PC-3 (cell line): ENCODE measurements around the gene MAD1L1. TPM values are rescaled to one million over a fixed set of nuclear protein-coding genes. Genes with fewer than 3 reads are reported as not detected.

Experiments used
- ATAC-seq: fragments of 200-7000 bp; cut with Tn5 transposase; 2 replicates; pipeline ENCODE4 v1.9.1; 2020; ENCODE audit warnings: mild to moderate bottlenecking, moderate library complexity
- BruUV-seq: library from RNA; stranded (reverse); fragments of 400-500 nt; replicated peaks from 2 replicates; lab custom pipeline; 2021; lab: Mats Ljungman, UMichigan
- CTCF ChIA-PET: fragments of 300-600 bp; sonication (Branson Sonifier 250); formaldehyde crosslinking; loops from one replicate; lab custom pipeline; 2022; ENCODE audit warnings: antibody characterized with exemption; lab: Charles Lee
- POLR2A ChIA-PET: fragments of 300-600 bp; sonication (Branson Sonifier 250); formaldehyde crosslinking; loops from one replicate; lab custom pipeline; 2022; ENCODE audit warnings: antibody characterized with exemption; ENCODE audit not compliant: unreplicated experiment; lab: Charles Lee
- DNase-seq: peaks from one replicate; pipeline ENCODE4 v3.0.0-alpha.2; 2015
- H2AFZ ChIP-seq: fragments of 300-600 bp; sonication (generic); 2 replicates; pipeline ENCODE4 v1.6.0; 2016; ENCODE audit warnings: antibody characterized with exemption, low read length
- H3F3A ChIP-seq: fragments of 300-600 bp; sonication (generic); one replicate; pipeline ENCODE4 v1.6.0; 2017; ENCODE audit warnings: antibody characterized with exemption, low read length, control low read depth, mild to moderate bottlenecking; ENCODE audit not compliant: unreplicated experiment
- H3K27ac ChIP-seq: fragments of 300-600 bp; sonication (generic); 2 replicates; pipeline ENCODE4 v1.5.1; 2016; ENCODE audit warnings: mild to moderate bottlenecking, low read length
- H3K27me3 ChIP-seq: fragments of 300-600 bp; sonication (generic); 2 replicates; pipeline ENCODE4 v1.6.1; 2016; ENCODE audit warnings: low read length, mixed read lengths
- H3K36me3 ChIP-seq: fragments of 300-600 bp; sonication (generic); 2 replicates; pipeline ENCODE4 v1.6.1; 2016; ENCODE audit warnings: low read depth, mixed run types, low read length, mixed read lengths
- H3K4me1 ChIP-seq: fragments of 300-600 bp; sonication (generic); 2 replicates; pipeline ENCODE4 v1.5.1; 2016; ENCODE audit warnings: low read length; ENCODE audit not compliant: insufficient read depth
- H3K4me2 ChIP-seq: fragments of 300-600 bp; sonication (generic); 2 replicates; pipeline ENCODE4 v1.6.0; 2016; ENCODE audit warnings: low read length
- H3K4me3 ChIP-seq: fragments of 300-600 bp; sonication (generic); 2 replicates; pipeline ENCODE4 v1.5.1; 2016; ENCODE audit warnings: mild to moderate bottlenecking, low read length, mixed read lengths
- H3K79me2 ChIP-seq: fragments of 300-600 bp; sonication (generic); 2 replicates; pipeline ENCODE4 v1.6.1; 2017; ENCODE audit warnings: low read length, mixed read lengths
- H3K9ac ChIP-seq: fragments of 300-600 bp; sonication (generic); 2 replicates; pipeline ENCODE4 v1.6.0; 2016; ENCODE audit warnings: mild to moderate bottlenecking, low read length
- H3K9me2 ChIP-seq: fragments of 300-600 bp; sonication (generic); replicated peaks from 2 replicates; pipeline ENCODE4 v1.6.1; 2016; ENCODE audit warnings: mixed run types, low read length, mixed read lengths
- H3K9me3 ChIP-seq: fragments of 300-600 bp; sonication (generic); 2 replicates; pipeline ENCODE4 v1.6.1; 2016; ENCODE audit warnings: low read length, mixed read lengths
- H4K20me1 ChIP-seq: fragments of 300-600 bp; sonication (generic); 2 replicates; pipeline ENCODE4 v1.6.1; 2016; ENCODE audit warnings: low read length, mixed read lengths
- CTCF ChIP-seq: fragments of 300-600 bp; sonication (generic); conservative IDR thresholded peaks from 2 replicates; pipeline ENCODE4 v1.5.1; 2017; ENCODE audit warnings: antibody characterized with exemption, low read depth, mild to moderate bottlenecking, low read length
- EZH2 ChIP-seq: fragments of 300-600 bp; sonication (generic); IDR thresholded peaks from one replicate; pipeline ENCODE4 v1.6.1; 2017; ENCODE audit warnings: antibody characterized with exemption, mild to moderate bottlenecking, low read length; ENCODE audit not compliant: unreplicated experiment
- EZH2phosphoT487 ChIP-seq: fragments of 300-600 bp; sonication (generic); IDR thresholded peaks from 2 replicates; pipeline ENCODE4 v1.6.1; 2018; ENCODE audit warnings: mild to moderate bottlenecking, antibody characterized with exemption, low read length, borderline replicate concordance
- intact Hi-C: fragments of 100-400 bp; cut with micrococcal nuclease; formaldehyde crosslinking; loops from 2 replicates; pipeline ENCODE4 v1.9.0; 2023
- total RNA-seq: library from RNA; depleted of rRNA; stranded (reverse); fragments of >200 nt; gene quantifications from 2 replicates; pipeline ENCODE4 v1.2.3, GENCODE V29; 2014

MAD1L1 gene
- total RNA-seq, 1 experiment from 2014 or later, result 88.4 TPM

GRCh38 chr7:2229467-2229866 is 3.3 kb downstream of the MAD1L1 start:
- ChIA-PET CTCF (no interaction called here), POLR2A (no interaction called here)
- Histone ChIP-seq H3K4me1 (peaks cover 26% of the 10 kb centered on the region), H3K9me3 (no peaks in the 10 kb centered on the region), H4K20me1 (no peaks in the 10 kb centered on the region), H3K9me2 (no peaks in the 10 kb centered on the region), H3K27ac (no peak overlapping the region), H3K27me3 (no peaks in the 10 kb centered on the region), H3K79me2 (peaks cover 61% of the 10 kb centered on the region), H3K4me3 (no peak overlapping the region), H3K4me2 (no peak overlapping the region), H3F3A (no peaks in the 10 kb centered on the region), H3K9ac (no peak overlapping the region), H3K36me3 (peaks cover 25% of the 10 kb centered on the region), H2AFZ (no peak overlapping the region)
- no TSS peak for BruUV-seq
- TF ChIP-seq EZH2 (no peak), CTCF (no peak), EZH2phosphoT487 (no peak)
- intact Hi-C loops, result loop anchor here (5.0 kb wide), 1 partner anchor 118 kb away; no protein-coding TSS in a partner anchor
- DNase-seq, result no peak
- ATAC-seq, result no peak

- Histone ChIP-seq H3K9me3 (no peaks in the 10 kb centered on the region), H3K27me3 (no peaks in the 10 kb centered on the region), H3K4me3 (no peak overlapping the region), H3K36me3 (peaks cover 30% of the 10 kb centered on the region), H3K9ac (no peak overlapping the region), H3K4me1 (peaks cover 31% of the 10 kb centered on the region), H3K9me2 (no peaks in the 10 kb centered on the region), H3F3A (no peaks in the 10 kb centered on the region), H2AFZ (no peak overlapping the region), H4K20me1 (no peaks in the 10 kb centered on the region), H3K79me2 (peaks cover 66% of the 10 kb centered on the region), H3K4me2 (no peak overlapping the region), H3K27ac (no peak overlapping the region)
- TF ChIP-seq CTCF (no peak), EZH2phosphoT487 (no peak), EZH2 (no peak)
- intact Hi-C loops, result loop anchor here (5.0 kb wide), 1 partner anchor 118 kb away; no protein-coding TSS in a partner anchor
- ChIA-PET CTCF (no interaction called here), POLR2A (no interaction called here)
- no peak for ATAC-seq
- no peak for DNase-seq
- no TSS peak for BruUV-seq
Observed at GRCh38 chr7:2228921-2229320, 3.8 kb downstream of the MAD1L1 start.

GRCh38 chr7:2227699-2228098 is 5.0 kb downstream of the MAD1L1 start:
- H3K9me2 ChIP-seq, result no peaks in the 10 kb centered on the region
- no peaks in the 10 kb centered on the region for H3K9me3 ChIP-seq
- H3K79me2 ChIP-seq, result peaks cover 77% of the 10 kb centered on the region
- H4K20me1 ChIP-seq, result no peaks in the 10 kb centered on the region
- H3K9ac ChIP-seq, result no peak overlapping the region
- H3K4me2 ChIP-seq, result no peak overlapping the region
- no peak for TF ChIP-seq EZH2
- TF ChIP-seq EZH2phosphoT487, result no peak
- TF ChIP-seq CTCF, result no peak
- intact Hi-C loops, result loop anchor here (5.0 kb wide), 1 partner anchor 120 kb away; no protein-coding TSS in a partner anchor
- H3K36me3 ChIP-seq, result peaks cover 38% of the 10 kb centered on the region
- no peaks in the 10 kb centered on the region for H3F3A ChIP-seq
- ChIA-PET CTCF (no interaction called here), POLR2A (no interaction called here)
- BruUV-seq, result no TSS peak
- no peak for DNase-seq
- no peak for ATAC-seq
- peaks cover 33% of the 10 kb centered on the region for H3K4me1 ChIP-seq
- no peak overlapping the region for H3K4me3 ChIP-seq
- H3K27me3 ChIP-seq, result no peaks in the 10 kb centered on the region
- no peak overlapping the region for H3K27ac ChIP-seq
- no peak overlapping the region for H2AFZ ChIP-seq
